Gastrocnemius medialis (tissue), 4 donors: ENCODE measurements around the gene ATXN7L2. TPM values are rescaled to one million over a fixed set of nuclear protein-coding genes. Genes with fewer than 3 reads are reported as not detected.
A peak's percentile ranks its signal among the peaks of the same experiment; 100 is the strongest.

ENCODE experiments used
- ATAC-seq, 2 donors: fragments of 150-250 bp; one replicate each; pipeline ENCODE4 v1.9.1; 2016
- DNase-seq, 2 donors: peaks; one replicate each; pipeline ENCODE4 v3.0.0-alpha.2; 2019
- H3K27ac ChIP-seq, 4 donors: fragments of 200-600 bp; sonication (generic); 1 replicate in 1 of 4; 2 replicates in 3 of 4; pipeline ENCODE4 v1.5.1; 2016 to 2018; ENCODE audit warnings: mild to moderate bottlenecking in 2 of 4, moderate library complexity in 1 of 4
- H3K27me3 ChIP-seq, 3 donors: fragments of 200-600 bp; sonication (generic) in 2 of 3; 1 replicate in 1 of 3; 2 replicates in 2 of 3; pipeline versions ENCODE4 v1.5.1 to v1.6.0; 2016 to 2019; ENCODE audit warnings: mild to moderate bottlenecking in 1 of 3, moderate library complexity in 1 of 3
- H3K36me3 ChIP-seq, 2 donors: fragments of 200-600 bp; sonication (generic) in 1 of 2; one replicate each; pipeline ENCODE4 v1.5.1; 2017 to 2018
- H3K4me1 ChIP-seq, 2 donors: fragments of 200-600 bp; sonication (generic) in 1 of 2; one replicate each; pipeline ENCODE4 v1.5.1; 2016 to 2017; ENCODE audit warnings: mild to moderate bottlenecking in 2 of 2
- H3K4me3 ChIP-seq, 4 donors: fragments of 200-600 bp; sonication (generic) in 3 of 4; 1 replicate in 1 of 4; 2 replicates in 3 of 4; pipeline ENCODE4 v1.5.1; 2016 to 2019; ENCODE audit warnings: mild to moderate bottlenecking in 2 of 4
- H3K9me3 ChIP-seq, 3 donors: fragments of 200-600 bp; sonication (generic) in 2 of 3; 1 replicate in 1 of 3; 2 replicates in 2 of 3; pipeline ENCODE4 v1.5.1; 2016 to 2019
- CTCF ChIP-seq, 5 experiments: fragments of 450-650 bp in 3 of 5; fragments of 200-600 bp in 2 of 5; sonication (generic) in 2 of 5; IDR thresholded peaks in 4 of 5; conservative IDR thresholded peaks in 1 of 5; 1 replicate in 4 of 5; 2 replicates in 1 of 5; pipeline ENCODE4 v1.5.1; 2016 to 2019; ENCODE audit warnings: antibody characterized with exemption in 5 of 5, mild to moderate bottlenecking in 3 of 5, moderate library complexity in 3 of 5
- POLR2A ChIP-seq, 2 donors: fragments of 450-650 bp; IDR thresholded peaks; one replicate each; pipeline ENCODE4 v1.6.1; 2017; ENCODE audit warnings: antibody characterized with exemption in 2 of 2, mild to moderate bottlenecking in 2 of 2, moderate library complexity in 2 of 2
- in situ Hi-C, 4 donors: fragments of 200-750 bp; cut with MboI; loops; one replicate each; pipeline versions ENCODE4 v1.15.0 to v1.8.0; 2017; ENCODE audit warnings: low sequenced_read_pairs in 4 of 4
- intact Hi-C: fragments of 100-400 bp; cut with DNase I; formaldehyde crosslinking; loops from one replicate; pipeline ENCODE4 v1.15.1; 2023; ENCODE audit warnings: low total_unique reads
- total RNA-seq, 4 donors: library from RNA; depleted of rRNA; stranded (reverse); fragments of >200 nt; gene quantifications; one replicate each; pipeline versions ENCODE4 v1.1.0 to v1.2.3, GENCODE V29; 2016

ATXN7L2 gene
- total RNA-seq, 4 donors from 2014 or later, result 2.1 to 12.1 (median 6.5) TPM

GRCh38 chr1:109479311-109479710 is 4.4 kb upstream of the ATXN7L2 start:
- H3K36me3 ChIP-seq, result peaks cover 0 to 45% of the 10 kb centered on the region in 2 donors
- no peaks in the 10 kb centered on the region for H3K9me3 ChIP-seq
- in situ Hi-C loops (no loop called here), intact Hi-C loops (no loop called here)
- ATAC-seq (no peak), DNase-seq (no peak)
- no peaks in the 10 kb centered on the region for H3K27me3 ChIP-seq
- H3K4me1 ChIP-seq, result peaks cover 51 to 66% of the 10 kb centered on the region in 2 donors
- peak overlapping the region in 2 of 4 donors; percentile 99 to 100 for H3K27ac ChIP-seq
- H3K4me3 ChIP-seq, result no peak overlapping the region
- TF ChIP-seq POLR2A (IDR thresholded peaks at IDR 0.05) (no peak), CTCF (IDR thresholded peaks at IDR 0.05 in 4 of 5, conservative IDR thresholded peaks at IDR 0.05 in 1 of 5) (no peak)

GRCh38 chr1:109479901-109480300 is 3.8 kb upstream of the ATXN7L2 start:
- Histone ChIP-seq H3K27me3 (no peaks in the 10 kb centered on the region), H3K4me3 (no peak overlapping the region), H3K36me3 (peaks cover 0 to 45% of the 10 kb centered on the region in 2 donors), H3K9me3 (no peaks in the 10 kb centered on the region), H3K27ac (peak overlapping the region in 3 of 4 donors; percentile 95 to 100 (median 99)), H3K4me1 (peaks cover 51 to 66% of the 10 kb centered on the region in 2 donors)
- in situ Hi-C loops (no loop called here), intact Hi-C loops (no loop called here)
- no peak for ATAC-seq
- no peak for TF ChIP-seq CTCF (IDR thresholded peaks at IDR 0.05 in 4 of 5, conservative IDR thresholded peaks at IDR 0.05 in 1 of 5)
- no peak for TF ChIP-seq POLR2A (IDR thresholded peaks at IDR 0.05)
- DNase-seq, result no peak

GRCh38 chr1:109481646-109482045 is 2.1 kb upstream of the ATXN7L2 start:
- TF ChIP-seq CTCF (IDR thresholded peaks at IDR 0.05 in 4 of 5, conservative IDR thresholded peaks at IDR 0.05 in 1 of 5) (no peak), POLR2A (IDR thresholded peaks at IDR 0.05) (no peak)
- Histone ChIP-seq H3K27me3 (no peaks in the 10 kb centered on the region), H3K27ac (peak overlapping the region; percentile 71 to 100 (median 97)), H3K4me3 (no peak overlapping the region), H3K9me3 (no peaks in the 10 kb centered on the region), H3K4me1 (peaks cover 47 to 54% of the 10 kb centered on the region in 2 donors), H3K36me3 (peaks cover 0 to 31% of the 10 kb centered on the region in 2 donors)
- DNase-seq (peak in 1 of 2 donors; percentile 75), ATAC-seq (peak in 1 of 2 donors; percentile 40)
- intact Hi-C loops (no loop called here), in situ Hi-C loops (no loop called here)

GRCh38 chr1:109482242-109482641 is 1.5 kb upstream of the ATXN7L2 start:
- ATAC-seq, result no peak
- H3K9me3 ChIP-seq, result no peaks in the 10 kb centered on the region
- TF ChIP-seq POLR2A (IDR thresholded peaks at IDR 0.05), result no peak
- TF ChIP-seq CTCF (IDR thresholded peaks at IDR 0.05 in 4 of 5, conservative IDR thresholded peaks at IDR 0.05 in 1 of 5), result no peak
- intact Hi-C loops, result no loop called here
- H3K27ac ChIP-seq, result peak overlapping the region; percentile 74 to 100 (median 97)
- no peaks in the 10 kb centered on the region for H3K27me3 ChIP-seq
- H3K36me3 ChIP-seq, result peaks cover 0 to 25% of the 10 kb centered on the region in 2 donors
- no peak overlapping the region for H3K4me3 ChIP-seq
- DNase-seq, result no peak
- in situ Hi-C loops, result no loop called here
- H3K4me1 ChIP-seq, result peaks cover 47 to 54% of the 10 kb centered on the region in 2 donors
